Measurements from ENCODE around the gene DRAM1. TPM values are rescaled to one million over a fixed set of nuclear protein-coding genes. Genes with fewer than 3 reads are reported as not detected.
A peak's percentile ranks its signal among the peaks of the same experiment; 100 is the strongest.

Gene DRAM1
- total and polyA plus RNA-seq, 10 of the 15 experiments (the other 5 are each of a cell fraction or from before 2014, with no cell fraction given), result 22.4 to 91.5 (median 41.4) TPM

- no peak for TF ChIP-seq NFXL1 (IDR thresholded peaks at IDR 0.05; ENCODE audit: borderline replicate concordance)
- 0 out of 2 replicates have a peak, but pooled peaks have one; percentile 28 for TF ChIP-seq NBN (IDR thresholded peaks at IDR 0.05)
- no peak for TF ChIP-seq FOS (IDR thresholded peaks at IDR 0.05; ENCODE audit: borderline replicate concordance, extremely low read depth, insufficient read length)
- no peak for TF ChIP-seq PKNOX1 (IDR thresholded peaks at IDR 0.05)
- no peak for TF ChIP-seq SP1 (IDR thresholded peaks at IDR 0.05; ENCODE audit: low read depth, low read length)
- no peak for TF ChIP-seq DPF2 (IDR thresholded peaks at IDR 0.05)
- no peak for TF ChIP-seq ZNF687 (IDR thresholded peaks at IDR 0.05)
- no peak for TF ChIP-seq CEBPZ (IDR thresholded peaks at IDR 0.05; ENCODE audit: low read depth, low read length)
- no peak for TF ChIP-seq FOXK2 (IDR thresholded peaks at IDR 0.05)
- no peak for TF ChIP-seq SUZ12 (IDR thresholded peaks at IDR 0.05; ENCODE audit: unreplicated experiment)
- no peak for TF ChIP-seq LARP7 (IDR thresholded peaks at IDR 0.05)
- TF ChIP-seq CBFB (IDR thresholded peaks at IDR 0.05; ENCODE audit: low read depth), result no peak
These were observed 37.8 kb upstream of the DRAM1 start (continued) for GRCh38 chr12:101839324-101840283.
